NCI-H524 (cell line): Measurements from ENCODE around the gene VTI1A.
"Not testable (repeated sequence)": the region's sequence is repeated elsewhere in the genome, so short reads cannot be mapped to it uniquely, and the experiment has no call there.

ENCODE experiments used
- DNase-seq, 2 experiments: peaks; one replicate each; lab custom pipeline; 2025; lab: John Stamatoyannopoulos, UW

The VTI1A gene

DNA sequence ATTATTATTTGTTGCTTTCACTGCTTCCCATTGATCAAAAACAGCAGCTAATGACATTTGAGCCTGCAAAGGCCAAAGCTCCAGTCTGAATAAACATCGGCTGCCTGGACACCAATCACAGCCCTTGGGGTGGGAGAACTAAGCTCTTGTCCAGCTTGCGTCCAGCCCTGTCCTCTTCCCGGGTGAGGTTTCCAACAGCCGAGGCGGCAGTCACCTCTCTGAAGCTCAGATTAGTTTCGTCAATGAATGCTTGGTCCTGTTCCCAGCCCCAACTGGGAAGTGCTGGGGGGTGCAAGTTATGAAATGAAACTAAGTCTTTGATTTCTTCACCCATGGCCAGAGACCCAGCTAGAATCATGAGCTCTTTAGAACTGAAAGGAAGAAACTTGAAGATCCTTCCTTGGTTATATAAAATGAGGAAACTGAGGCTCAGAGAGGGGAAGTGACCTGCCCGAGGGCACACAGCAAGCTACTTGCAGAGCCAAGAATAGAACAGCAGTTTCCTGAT lies 389.0 kb downstream of the VTI1A start:
- DNase-seq, result no peak

DNA sequence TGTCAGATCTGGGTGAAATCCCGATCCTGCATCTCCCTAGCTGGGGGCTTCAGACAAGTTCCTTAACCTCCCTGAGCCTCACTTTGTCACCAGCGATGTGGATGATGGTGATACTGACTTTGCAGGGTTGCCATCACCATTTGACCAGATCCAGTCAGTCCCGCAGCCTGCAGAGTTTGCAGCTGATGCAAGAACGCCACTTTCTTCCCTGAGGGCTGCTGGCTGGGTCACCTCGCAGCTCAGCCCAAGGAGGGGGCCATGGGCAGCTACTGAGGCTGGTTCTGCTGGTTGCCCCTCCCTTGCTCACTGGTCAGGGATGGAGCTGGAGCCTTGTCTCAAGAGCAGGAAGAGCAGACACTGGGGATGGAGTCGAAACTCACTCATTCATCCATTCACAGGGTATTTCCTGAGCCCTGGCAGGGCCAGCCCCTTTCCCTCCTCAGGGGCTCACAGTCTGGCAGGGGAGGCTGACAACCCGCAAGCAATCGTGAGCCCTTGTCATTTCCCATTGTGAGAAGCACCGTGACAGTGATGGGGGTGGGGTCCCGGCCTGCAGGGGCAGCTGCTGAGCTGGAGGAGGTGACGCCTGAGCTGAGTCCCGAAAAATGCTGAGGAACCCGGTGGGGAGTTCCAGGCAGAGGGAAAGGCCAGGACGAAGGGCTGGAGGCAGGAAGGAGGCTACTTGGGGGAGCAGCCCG lies 391.9 kb downstream of the VTI1A start:
- DNase-seq, result no peak

GRCh38 chr10:112839928-112840654 lies 393.1 kb downstream of the VTI1A start:
- DNase-seq, result no peak

DNA sequence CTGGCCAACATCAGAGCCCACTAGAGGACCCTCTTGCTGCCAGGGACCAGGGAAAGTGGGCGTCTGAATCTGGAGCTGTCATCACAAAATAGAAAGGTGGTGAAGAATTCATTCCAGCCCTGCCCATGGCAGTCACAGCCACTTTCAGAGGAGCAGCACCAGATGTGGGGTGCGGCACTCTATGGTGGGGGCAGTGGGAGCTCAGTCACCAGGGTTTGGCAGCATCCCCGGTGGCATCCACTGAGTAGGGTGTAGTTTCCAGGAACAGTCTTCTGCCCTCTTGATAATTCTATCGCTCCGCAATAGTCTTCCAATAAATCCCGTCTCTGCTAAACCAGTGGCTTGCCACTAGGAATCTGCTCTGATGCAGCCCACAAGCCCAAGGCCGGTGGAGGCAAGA lies 394.5 kb downstream of the VTI1A start:
- DNase-seq, result no peak

DNA sequence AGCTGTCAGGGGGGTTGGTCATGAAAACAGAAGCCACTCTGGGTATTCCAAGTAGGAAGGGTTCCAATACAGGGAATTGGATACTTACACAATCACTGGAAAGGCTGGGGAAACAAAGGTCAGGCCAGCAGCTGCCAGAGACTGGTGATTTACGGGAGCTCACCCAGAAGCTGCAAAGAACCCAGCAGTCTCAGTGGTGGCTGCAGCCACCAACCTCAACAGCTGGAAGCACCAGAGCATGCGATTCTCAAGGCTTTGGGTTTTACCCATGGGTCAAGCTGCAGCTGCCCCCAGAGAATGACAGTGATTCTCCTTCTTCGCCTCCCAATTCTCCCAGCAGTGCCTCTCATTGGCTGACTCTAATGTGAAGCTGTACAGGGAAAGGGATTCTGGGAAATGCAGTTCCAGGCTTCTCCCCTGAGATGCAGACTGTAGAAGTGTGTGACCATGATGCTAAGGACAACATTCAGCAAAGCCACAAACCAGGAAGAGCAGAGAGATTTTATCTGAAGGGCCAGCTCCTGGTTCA lies 395.9 kb downstream of the VTI1A start:
- DNase-seq, result no peak

DNA sequence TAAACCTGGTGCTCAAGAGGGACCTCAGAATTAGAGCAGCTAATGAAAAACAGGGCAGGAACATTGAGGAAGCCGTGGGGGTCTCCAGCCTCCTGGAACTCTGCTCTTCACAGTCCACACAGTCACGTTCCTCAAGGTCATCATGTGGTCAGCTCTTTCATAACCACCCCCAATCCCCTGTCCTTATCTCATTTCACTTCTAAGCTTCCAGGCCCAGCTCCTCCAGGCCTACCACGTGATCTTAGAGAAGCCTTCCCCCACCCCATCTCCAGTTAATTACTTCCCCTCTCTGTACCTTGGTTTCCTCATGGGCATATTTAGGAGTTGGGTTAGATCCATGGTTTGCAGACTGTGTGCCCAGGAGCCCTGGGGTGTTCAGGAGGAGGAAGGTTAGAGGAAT lies 396.6 kb downstream of the VTI1A start:
- no peak for DNase-seq

GRCh38 chr10:112844681-112845544 lies 397.9 kb downstream of the VTI1A start:
- no peak for DNase-seq

DNA sequence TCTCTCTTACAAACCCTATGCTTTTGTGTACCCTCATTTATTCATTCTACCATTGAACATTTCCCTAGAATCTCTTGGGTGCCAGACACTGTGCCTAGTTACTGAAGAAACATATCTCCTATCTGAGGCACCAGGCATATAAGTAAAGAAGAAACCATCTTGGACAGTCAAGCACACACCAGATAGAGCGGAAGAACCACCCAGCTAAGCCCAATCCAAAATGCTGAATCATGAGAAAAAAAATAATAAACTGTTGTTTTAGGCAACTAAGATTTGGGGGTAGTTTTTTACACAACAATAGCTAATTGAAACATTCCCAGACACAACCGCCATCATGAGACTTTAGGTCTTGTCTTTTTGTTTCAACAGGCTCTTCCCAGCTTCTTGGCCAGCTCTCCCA lies 400.8 kb downstream of the VTI1A start:
- no peak for DNase-seq

DNA sequence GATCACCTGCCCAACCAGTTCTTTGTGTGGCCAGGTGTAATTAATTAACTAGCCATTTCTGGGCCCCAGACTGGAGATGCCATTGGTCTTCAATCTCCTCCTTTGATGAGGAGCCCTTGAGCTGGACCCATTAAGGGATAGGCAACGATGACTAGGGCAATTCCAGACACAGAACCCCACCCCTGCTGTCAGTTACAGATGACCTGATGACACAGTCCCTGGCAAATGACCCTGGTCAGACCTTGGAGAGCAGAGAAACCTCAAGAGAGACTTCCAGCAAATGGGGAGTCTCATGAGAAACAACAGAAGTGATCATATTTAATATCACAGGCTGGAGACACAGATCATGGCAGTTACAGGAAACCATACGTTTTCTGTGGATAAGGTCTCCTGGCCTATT lies 401.2 kb downstream of the VTI1A start:
- DNase-seq, result no peak

GRCh38 chr10:112848868-112849430 lies 401.9 kb downstream of the VTI1A start:
- no peak for DNase-seq

DNA sequence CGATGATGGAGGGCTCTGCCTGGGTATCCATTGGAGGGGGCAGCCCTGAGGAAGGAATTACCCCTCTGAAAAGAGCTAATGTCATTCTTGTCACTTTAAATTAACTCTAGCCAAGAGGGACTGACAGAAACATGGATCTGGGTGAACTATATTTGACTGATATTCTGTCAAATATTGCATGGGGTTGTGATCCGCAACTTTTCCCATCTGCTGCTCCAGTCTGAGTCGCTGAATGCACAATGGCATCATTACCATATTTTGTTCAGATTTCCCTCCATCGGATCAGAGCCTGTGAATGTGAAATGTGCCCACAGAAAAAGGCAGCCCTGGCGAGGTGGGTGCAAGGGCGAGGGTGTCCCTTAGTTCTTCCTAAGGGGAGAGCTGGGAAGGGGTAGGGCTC lies 402.5 kb downstream of the VTI1A start:
- DNase-seq, result no peak

GRCh38 chr10:112851181-112851580 lies 404.2 kb downstream of the VTI1A start:
- no peak for DNase-seq

- DNase-seq, result no peak
Observed at GRCh38 chr10:112851588-112852211, 404.7 kb downstream of the VTI1A start.

GRCh38 chr10:112852306-112852705 lies 405.3 kb downstream of the VTI1A start:
- DNase-seq, result no peak

GRCh38 chr10:112855134-112855533 lies 408.1 kb downstream of the VTI1A start:
- DNase-seq, result no peak

GRCh38 chr10:112857493-112857892 lies 410.5 kb downstream of the VTI1A start:
- DNase-seq, result no peak

GRCh38 chr10:112858986-112859651 lies 412.1 kb downstream of the VTI1A start:
- DNase-seq, result no peak

DNA sequence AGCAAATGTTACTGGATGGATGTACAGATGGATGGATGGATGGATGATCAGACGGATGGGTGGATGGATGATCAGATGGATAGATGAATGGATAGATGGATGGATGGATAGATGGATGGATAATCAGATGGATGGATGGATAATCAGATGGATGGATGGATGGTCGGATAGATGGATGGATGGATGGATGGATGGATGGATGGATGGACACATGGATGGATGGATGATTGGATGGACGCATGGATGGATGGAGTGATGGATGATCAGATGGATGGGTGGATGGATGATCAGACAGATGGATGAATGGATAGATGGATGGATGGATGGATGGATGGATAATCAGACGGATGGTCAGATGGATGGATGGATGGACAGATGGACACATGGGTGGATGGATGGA lies 412.8 kb downstream of the VTI1A start:
- no peak for DNase-seq

DNA sequence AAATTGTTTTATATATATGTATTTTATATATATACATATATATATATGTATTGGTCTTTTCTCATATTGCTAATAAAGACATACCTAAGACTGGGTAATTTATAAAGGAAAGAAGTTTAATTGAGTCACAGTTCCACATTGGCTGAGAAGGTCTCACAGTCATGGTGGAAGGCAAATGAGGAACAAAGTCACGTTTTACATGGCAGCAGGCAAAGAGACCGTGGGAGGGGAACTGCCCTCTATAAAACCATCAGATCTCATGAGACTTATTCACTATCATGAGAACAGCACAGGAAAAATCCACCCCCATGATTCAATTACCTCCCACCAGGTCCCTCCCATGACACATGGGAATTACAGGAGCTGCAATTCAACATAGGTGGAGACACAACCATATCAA lies 416.4 kb downstream of the VTI1A start:
- DNase-seq, result not testable (repeated sequence)
